ENCODE measurements around the gene ENHO. TPM values are rescaled to one million over a fixed set of nuclear protein-coding genes. Genes with fewer than 3 reads are reported as not detected.
"Not testable (repeated sequence)": the region's sequence is repeated elsewhere in the genome, so short reads cannot be mapped to it uniquely, and the experiment has no call there.

The ENHO gene
- total RNA-seq, 2 experiments from 2014 or later, result not detected

GRCh38 chr9:34486572-34486971, 36.2 kb downstream of the ENHO start:
- CTCF ChIA-PET, result interaction anchor here (0.6 to 2.4 kb wide), 2 partner anchors 43 to 83 kb away, joined by 3 to 10 read pairs; no protein-coding TSS in a partner anchor
- POLR2A ChIA-PET, result no interaction called here
- no peak for ATAC-seq
- Mint-ChIP-seq H3K27ac (no peak overlapping the region), H3K9me3 (no peaks in the 10 kb centered on the region), H3K27me3 (peaks cover 16% of the 10 kb centered on the region), H3K36me3 (ENCODE audit: low read depth) (no peaks in the 10 kb centered on the region), H3K4me3 (no peak overlapping the region), H3K4me1 (ENCODE audit: low read depth) (no peaks in the 10 kb centered on the region)
- no peak for DNase-seq
- intact Hi-C loops (cut with micrococcal nuclease), result no loop called here
- TF ChIP-seq CTCF (IDR thresholded peaks at IDR 0.05), result no peak

GRCh38 chr9:34485822-34486221, 37.0 kb downstream of the ENHO start:
- H3K36me3 Mint-ChIP-seq (ENCODE audit: low read depth), result no peaks in the 10 kb centered on the region
- ATAC-seq (no peak), DNase-seq (no peak)
- H3K4me3 Mint-ChIP-seq, result no peak overlapping the region
- intact Hi-C loops (cut with micrococcal nuclease), result no loop called here
- H3K9me3 Mint-ChIP-seq, result no peaks in the 10 kb centered on the region
- H3K27me3 Mint-ChIP-seq, result peaks cover 12% of the 10 kb centered on the region
- CTCF ChIA-PET, result interaction anchor here (1.6 to 2.4 kb wide), 2 partner anchors 15 to 82 kb away, joined by 5 to 10 read pairs; no protein-coding TSS in a partner anchor
- POLR2A ChIA-PET, result no interaction called here
- TF ChIP-seq CTCF (IDR thresholded peaks at IDR 0.05), result no peak
- no peaks in the 10 kb centered on the region for H3K4me1 Mint-ChIP-seq (ENCODE audit: low read depth)
- no peak overlapping the region for H3K27ac Mint-ChIP-seq

GRCh38 chr9:34484678-34485077, 38.1 kb downstream of the ENHO start:
- TF ChIP-seq CTCF (IDR thresholded peaks at IDR 0.05), result no peak
- CTCF ChIA-PET, result interaction anchor here (0.6 to 2.4 kb wide), 3 partner anchors 16 to 81 kb away, joined by 3 to 10 read pairs (median 5); no protein-coding TSS in a partner anchor
- Mint-ChIP-seq H3K27ac (no peak overlapping the region), H3K9me3 (no peaks in the 10 kb centered on the region), H3K27me3 (peaks cover 10% of the 10 kb centered on the region), H3K36me3 (ENCODE audit: low read depth) (no peaks in the 10 kb centered on the region), H3K4me1 (ENCODE audit: low read depth) (no peaks in the 10 kb centered on the region), H3K4me3 (no peak overlapping the region)
- no peak for ATAC-seq
- POLR2A ChIA-PET, result no interaction called here
- intact Hi-C loops (cut with micrococcal nuclease), result no loop called here
- no peak for DNase-seq

- H3K36me3 Mint-ChIP-seq (ENCODE audit: low read depth); H3K9me3 Mint-ChIP-seq; intact Hi-C loops (cut with micrococcal nuclease); ATAC-seq; CTCF ChIA-PET; POLR2A ChIA-PET; H3K4me3 Mint-ChIP-seq; DNase-seq; H3K4me1 Mint-ChIP-seq (ENCODE audit: low read depth); H3K27me3 Mint-ChIP-seq; H3K27ac Mint-ChIP-seq: not testable (repeated sequence)
Measured at GRCh38 chr9:34482746-34483145, 40.0 kb downstream of the ENHO start.

GRCh38 chr9:34481620-34482019, 41.2 kb downstream of the ENHO start:
- CTCF ChIA-PET; H3K36me3 Mint-ChIP-seq (ENCODE audit: low read depth); H3K4me3 Mint-ChIP-seq; H3K27ac Mint-ChIP-seq; H3K27me3 Mint-ChIP-seq; intact Hi-C loops (cut with micrococcal nuclease); H3K9me3 Mint-ChIP-seq; H3K4me1 Mint-ChIP-seq (ENCODE audit: low read depth); POLR2A ChIA-PET; DNase-seq; ATAC-seq: not testable (repeated sequence)

- Mint-ChIP-seq H3K9me3 (no peaks in the 10 kb centered on the region), H3K4me3 (no peak overlapping the region), H3K36me3 (ENCODE audit: low read depth) (no peaks in the 10 kb centered on the region), H3K4me1 (ENCODE audit: low read depth) (no peaks in the 10 kb centered on the region), H3K27me3 (peaks cover 5% of the 10 kb centered on the region), H3K27ac (no peak overlapping the region)
- ChIA-PET POLR2A (interaction anchor here (0.6 kb wide), 1 partner anchor 76 kb away, joined by 3 read pairs; no protein-coding TSS in a partner anchor), CTCF (interaction anchor here (1.0 kb wide), 1 partner anchor 75 kb away, joined by 3 read pairs; no protein-coding TSS in a partner anchor)
- DNase-seq (no peak), ATAC-seq (no peak)
- TF ChIP-seq CTCF (IDR thresholded peaks at IDR 0.05), result no peak
- intact Hi-C loops (cut with micrococcal nuclease), result no loop called here
Measured at GRCh38 chr9:34479431-34479866, 43.3 kb downstream of the ENHO start.

All from activated CD8-positive, alpha-beta T cell treated with anti-CD3 and anti-CD28 coated beads for 36 hours (primary cell).